ENCODE measurements around the gene RBM15.

The RBM15 gene

DNA sequence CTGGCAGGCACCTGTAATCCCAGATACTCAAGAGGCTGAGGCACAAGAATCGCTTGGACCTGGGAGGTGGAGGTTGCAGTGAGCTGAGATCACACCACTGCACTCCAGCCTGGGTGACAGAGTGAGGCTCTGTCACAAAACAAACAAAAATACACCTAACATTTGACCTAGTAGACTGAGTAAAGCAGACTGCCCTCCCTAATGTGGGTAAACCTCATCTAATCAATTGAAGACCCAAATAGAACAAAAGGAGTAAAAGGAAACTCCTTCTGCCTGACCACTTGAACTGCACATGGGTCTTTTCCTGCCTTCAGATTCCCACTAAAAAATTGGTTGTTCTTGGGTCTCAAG is 19.0 kb upstream of the RBM15 start:
- no peak for DNase-seq

DNA sequence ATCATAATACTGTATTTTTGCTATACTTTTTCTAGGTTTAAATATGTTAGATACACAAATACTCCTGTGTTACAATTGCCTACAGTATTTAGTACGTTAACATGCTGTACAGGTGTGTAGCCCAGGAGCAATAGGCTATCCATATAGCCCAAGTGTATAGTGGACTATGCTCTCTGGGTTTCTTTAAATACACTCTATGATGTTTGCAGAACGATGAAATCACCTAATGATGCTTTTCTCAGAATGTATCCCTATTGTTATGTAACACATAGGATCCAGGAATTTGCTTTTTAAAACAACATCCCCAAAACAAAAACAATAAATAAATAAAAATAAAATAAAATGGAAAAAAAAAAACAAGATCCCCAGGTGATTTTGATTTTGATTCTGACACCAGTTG is 18.1 kb upstream of the RBM15 start:
- no peak for DNase-seq

DNA sequence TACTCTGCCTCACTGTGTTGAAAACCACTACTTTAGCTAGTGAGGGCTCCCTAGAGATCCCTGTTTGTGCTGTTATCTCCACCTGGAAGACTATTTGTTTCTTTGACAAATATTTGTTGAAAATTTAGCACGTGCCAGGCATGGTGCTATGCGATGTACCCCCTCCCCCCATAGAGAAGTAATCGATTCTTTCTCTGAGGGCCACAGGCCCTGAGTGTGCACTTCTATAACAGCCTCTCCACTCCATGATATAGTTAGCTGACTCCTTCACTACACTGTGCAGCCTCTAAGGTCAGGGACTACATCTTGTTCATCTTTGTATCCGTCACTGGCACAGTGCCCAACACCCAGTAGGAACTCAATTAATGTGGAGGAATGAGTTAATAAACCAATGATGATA is 17.3 kb upstream of the RBM15 start:
- no peak for DNase-seq

DNA sequence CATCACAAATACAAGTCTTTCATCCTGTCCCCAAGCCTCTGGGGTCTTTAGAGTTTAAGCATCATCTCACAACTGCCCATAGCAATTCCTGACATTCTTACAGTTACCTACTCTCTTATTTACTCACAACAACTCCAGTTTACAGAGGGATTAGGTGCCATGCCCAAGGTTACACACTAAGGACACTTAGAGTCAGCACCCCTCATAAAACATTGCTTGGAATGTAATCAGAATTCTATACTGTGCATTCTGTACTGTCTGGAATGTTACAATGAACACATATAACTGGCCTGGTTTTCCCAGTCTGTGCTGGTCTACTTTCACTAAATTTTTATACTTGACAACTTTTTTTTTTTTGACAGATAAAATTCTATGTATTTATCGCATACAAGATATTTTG is 14.5 kb upstream of the RBM15 start:
- DNase-seq = no peak

DNA sequence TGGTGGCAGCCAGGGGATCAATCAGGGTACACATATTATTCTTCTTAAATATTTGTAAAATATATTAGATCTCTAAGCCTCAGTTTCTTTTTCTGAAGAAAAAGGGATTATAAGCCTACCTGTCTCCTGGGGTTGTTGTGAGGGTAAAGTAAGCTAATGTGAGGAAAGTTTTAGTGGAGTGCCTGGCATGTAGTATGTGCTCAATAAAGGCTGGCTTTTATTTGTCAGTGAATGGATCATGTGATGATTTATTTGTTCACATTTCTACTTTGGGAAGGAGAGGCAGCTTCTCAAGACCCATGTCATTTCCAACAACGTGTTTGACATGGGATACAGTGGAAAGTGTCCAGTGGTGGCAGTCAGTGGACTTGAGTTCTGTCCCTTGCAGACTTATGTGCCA is 12.4 kb upstream of the RBM15 start:
- no peak for DNase-seq

DNA sequence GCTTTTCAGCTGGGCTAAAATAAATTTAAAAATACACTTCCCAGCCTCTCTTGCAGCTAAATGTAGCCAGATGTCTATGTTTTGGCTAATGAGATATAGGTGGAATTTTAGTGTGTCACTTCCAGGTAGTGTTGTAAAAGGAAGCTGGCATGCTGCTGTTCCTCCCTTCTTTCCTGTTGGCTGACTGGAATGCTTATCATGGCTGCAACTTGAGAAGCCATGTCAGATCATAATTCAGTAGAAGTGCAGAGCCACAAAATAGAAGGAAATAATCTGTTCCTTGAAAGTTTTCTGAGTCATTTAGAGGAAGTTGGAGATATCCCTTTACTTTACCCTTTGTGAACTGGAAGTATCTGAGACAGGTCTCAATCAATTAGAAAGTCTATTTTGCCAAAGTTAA is 10.9 kb upstream of the RBM15 start:
- no peak for DNase-seq

DNA sequence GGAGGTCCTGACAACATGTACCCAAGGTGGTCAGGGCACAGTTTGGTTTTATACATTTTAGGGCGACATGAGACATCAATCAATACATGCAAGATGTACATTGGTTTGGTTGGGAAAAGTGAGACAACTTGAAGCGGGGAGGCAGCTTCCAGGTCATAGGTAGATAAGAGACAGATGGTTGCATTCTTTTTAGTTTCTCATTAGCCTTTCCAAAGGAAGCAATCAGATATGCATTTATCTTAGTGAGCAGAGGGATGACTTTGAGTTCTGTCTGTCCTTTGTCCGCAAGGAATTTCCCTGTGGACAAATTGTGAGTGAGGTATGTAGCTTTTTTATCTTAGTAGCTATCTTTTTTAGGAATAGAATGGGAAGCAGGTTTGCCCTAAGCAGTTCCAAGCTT is 10.5 kb upstream of the RBM15 start:
- no peak for DNase-seq

DNA sequence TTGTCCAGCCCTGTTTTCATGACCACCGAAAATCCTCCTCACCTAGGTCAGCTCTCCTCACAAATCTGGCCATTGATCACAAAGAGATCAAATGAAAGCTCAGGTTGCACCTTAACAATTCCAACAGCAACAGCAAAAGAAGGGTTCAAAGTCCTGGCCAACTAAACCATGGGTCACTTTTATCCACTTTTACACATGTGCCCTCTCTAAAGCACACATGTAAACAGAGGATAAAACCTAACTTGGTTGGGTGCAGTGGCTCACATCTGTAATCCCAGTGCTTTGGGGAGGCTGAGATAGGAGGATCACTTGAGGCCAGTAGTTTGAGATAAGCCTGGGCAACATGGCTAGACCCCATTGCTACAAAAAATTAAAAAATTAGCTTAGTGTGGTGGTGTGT is 3.9 kb upstream of the RBM15 start:
- DNase-seq = no peak

DNA sequence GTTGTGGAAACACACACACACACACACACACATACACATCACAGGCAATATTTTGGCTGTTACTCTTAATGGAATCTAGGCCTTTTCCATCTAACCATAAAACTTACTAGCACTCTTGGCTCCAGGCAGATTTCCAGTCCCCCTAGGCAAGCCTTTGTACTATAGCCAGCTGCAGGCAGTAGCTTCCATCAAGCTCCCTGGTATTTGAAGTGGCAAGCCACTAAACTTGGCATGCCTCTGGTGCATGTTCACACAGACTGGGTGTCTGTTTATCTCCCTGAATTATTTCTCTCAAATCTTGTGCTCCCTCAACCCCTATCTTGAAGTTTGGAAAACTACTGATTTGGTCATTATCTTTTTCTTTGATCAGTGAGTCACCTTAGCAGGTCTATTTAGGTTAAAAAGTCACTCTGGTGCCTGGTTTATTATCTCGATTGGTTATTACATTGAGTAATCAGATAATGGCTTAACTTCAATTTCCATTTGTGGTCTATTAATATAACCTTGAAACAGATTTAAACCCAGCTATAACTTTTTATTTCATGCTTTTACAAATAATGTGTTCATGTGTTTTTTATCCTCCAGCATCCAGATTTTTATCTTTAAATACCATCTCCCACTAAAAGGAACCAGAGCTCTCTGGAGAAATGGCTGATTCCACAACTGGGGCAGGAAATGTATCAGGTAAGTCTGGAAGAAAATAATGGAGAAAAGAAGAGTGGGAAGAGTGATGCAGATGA is 2.7 kb upstream of the RBM15 start:
- peak; percentile 28 for DNase-seq

DNA sequence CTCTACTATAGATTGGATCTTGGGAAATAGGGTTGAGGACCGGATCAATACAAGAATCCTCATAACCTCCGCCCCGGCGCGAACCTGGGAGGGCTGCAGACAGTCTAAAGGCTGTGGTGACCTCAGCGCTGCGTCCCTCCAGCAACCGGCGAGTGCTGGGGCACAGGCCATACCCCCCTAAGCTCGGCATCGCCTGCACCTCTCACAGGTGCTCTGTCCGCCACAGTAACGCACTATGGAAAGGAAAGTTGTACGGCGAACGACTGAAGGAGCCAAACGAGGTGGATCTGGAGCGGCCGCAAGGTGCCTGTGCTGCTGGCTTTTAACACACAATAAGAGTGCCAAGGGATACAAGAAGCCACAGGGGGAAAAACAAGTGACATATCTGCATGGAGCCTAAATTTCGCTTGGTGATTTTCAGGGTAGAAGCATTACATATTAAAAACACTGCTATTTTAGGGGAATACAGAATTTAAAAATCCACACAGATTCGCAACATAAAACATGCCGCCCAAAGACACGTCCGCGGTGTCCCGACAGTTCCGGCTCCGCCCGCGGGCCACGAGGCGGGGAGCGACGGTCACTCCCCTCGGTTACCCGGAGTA is 1.4 kb upstream of the RBM15 start:
- DNase-seq = peak; percentile 72

DNA sequence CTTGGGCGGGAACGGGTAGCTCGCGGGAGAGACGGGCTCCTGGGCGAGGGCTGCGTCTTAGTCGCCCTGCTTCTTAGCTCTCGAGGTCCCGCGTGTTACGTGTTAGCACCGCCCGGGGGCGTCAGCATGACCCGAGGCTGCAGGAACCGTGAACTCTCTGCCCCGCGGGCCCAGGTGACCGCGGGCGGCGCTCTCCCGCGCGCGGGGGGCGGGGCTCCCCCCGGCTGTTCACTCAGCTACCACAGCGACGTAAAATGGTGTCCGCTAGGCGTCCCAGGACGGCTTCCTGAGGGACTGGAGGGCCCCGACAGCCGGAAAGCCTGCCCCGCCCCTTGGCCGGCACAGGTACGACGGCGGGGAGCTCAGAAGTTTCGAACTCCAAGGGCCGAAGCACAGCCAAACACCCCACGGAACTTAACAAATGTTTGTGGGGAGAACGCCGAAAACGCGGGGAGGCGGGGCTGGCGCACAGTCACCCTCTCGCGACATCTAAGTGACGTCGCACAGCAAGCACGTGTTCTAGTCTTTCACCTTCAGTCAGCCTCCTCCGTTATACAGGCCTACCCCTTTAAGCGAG is 780 bp upstream of the RBM15 start:
- DNase-seq = peak; percentile 97

DNA sequence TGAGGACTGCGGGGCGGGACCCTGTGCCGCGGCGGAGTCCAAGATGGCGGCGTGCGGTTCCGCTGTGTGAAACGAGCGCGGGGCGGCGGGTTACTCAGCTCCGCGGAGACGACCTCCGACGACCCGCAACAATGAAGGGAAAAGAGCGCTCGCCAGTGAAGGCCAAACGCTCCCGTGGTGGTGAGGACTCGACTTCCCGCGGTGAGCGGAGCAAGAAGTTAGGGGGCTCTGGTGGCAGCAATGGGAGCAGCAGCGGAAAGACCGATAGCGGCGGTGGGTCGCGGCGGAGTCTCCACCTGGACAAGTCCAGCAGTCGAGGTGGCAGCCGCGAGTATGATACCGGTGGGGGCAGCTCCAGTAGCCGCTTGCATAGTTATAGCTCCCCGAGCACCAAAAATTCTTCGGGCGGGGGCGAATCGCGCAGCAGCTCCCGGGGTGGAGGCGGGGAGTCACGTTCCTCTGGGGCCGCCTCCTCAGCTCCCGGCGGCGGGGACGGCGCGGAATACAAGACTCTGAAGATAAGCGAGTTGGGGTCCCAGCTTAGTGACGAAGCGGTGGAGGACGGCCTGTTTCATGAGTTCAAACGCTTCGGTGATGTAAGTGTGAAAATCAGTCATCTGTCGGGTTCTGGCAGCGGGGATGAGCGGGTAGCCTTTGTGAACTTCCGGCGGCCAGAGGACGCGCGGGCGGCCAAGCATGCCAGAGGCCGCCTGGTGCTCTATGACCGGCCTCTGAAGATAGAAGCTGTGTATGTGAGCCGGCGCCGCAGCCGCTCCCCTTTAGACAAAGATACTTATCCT is 430 bp downstream of the RBM15 start:
- peak; percentile 68 for DNase-seq

DNA sequence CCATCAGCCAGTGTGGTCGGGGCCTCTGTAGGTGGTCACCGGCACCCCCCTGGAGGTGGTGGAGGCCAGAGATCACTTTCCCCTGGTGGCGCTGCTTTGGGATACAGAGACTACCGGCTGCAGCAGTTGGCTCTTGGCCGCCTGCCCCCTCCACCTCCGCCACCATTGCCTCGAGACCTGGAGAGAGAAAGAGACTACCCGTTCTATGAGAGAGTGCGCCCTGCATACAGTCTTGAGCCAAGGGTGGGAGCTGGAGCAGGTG is 961 bp downstream of the RBM15 start:
- peak; percentile 60 for DNase-seq

DNA sequence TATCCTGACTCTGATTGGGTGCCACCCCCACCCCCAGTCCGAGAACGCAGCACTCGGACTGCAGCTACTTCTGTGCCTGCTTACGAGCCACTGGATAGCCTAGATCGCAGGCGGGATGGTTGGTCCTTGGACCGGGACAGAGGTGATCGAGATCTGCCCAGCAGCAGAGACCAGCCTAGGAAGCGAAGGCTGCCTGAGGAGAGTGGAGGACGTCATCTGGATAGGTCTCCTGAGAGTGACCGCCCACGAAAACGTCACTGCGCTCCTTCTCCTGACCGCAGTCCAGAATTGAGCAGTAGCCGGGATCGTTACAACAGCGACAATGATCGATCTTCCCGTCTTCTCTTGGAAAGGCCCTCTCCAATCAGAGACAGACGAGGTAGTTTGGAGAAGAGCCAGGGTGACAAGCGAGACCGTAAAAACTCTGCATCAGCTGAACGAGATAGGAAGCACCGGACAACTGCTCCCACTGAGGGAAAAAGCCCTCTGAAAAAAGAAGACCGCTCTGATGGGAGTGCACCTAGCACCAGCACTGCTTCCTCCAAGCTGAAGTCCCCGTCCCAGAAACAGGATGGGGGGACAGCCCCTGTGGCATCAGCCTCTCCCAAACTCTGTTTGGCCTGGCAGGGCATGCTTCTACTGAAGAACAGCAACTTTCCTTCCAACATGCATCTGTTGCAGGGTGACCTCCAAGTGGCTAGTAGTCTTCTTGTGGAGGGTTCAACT is 2.1 kb downstream of the RBM15 start:
- peak; percentile 50 for DNase-seq

DNA sequence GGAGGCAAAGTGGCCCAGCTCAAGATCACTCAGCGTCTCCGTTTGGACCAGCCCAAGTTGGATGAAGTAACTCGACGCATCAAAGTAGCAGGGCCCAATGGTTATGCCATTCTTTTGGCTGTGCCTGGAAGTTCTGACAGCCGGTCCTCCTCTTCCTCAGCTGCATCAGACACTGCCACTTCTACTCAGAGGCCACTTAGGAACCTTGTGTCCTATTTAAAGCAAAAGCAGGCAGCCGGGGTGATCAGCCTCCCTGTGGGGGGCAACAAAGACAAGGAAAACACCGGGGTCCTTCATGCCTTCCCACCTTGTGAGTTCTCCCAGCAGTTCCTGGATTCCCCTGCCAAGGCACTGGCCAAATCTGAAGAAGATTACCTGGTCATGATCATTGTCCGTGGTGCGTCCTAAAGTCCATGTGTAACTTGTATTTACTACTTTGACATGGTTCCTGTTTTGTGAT is 2.7 kb downstream of the RBM15 start:
- DNase-seq = no peak

DNA sequence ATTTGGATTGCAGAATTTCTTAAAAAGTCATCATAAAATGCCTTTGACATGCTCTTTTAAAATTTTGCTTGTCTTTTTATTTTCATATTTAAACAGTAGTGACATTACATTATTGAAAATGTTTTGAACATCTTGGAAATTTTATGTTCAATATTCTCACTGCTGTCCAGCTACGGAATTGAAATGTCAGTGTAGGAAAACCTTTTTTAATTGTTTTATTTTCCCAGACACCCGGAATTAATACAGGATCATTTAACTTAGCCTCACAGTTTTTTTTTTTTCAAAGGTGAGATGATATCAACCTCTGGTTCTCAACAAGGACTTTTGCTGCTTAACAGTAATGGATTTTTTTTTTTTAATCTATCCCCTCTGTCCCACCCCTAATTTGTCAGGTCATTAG is 4.1 kb downstream of the RBM15 start:
- no peak for DNase-seq

DNA sequence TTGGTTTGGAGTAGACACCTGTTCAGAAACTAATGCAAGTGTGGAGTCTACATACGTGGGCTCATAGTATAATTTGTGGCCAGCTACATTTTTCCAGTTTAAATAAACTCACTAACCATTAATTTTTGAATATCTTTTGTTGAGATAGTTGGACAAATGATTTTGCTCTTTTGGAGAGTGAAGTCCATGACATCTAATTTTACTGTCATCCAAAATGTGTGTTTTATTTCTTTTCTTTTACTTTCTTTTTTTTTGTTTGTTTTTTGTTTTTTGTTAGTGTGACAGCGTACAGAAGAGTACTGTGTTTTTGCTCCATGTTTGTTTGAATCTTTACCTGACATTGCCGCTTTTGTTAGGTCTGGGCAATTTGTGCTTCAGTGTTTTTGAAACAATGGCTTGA is 5.0 kb downstream of the RBM15 start:
- no peak for DNase-seq

DNA sequence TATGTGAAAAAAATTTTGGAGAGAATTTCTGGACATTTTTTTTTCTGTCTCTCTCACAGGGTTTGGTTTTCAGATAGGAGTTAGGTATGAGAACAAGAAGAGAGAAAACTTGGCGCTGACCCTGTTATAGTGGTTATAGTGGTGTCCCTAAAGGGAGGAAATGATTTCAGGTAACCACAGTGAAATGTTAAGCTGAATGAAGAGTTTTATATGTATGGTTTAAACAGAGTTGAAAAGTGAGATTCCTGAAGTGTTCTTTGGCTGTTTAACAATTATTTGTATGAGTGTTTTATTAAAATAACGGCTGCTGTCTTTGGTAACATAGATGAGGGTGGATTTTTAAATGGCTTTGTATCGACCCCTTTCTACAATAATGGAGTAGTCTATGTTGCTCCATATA is 6.3 kb downstream of the RBM15 start:
- DNase-seq = no peak

DNA sequence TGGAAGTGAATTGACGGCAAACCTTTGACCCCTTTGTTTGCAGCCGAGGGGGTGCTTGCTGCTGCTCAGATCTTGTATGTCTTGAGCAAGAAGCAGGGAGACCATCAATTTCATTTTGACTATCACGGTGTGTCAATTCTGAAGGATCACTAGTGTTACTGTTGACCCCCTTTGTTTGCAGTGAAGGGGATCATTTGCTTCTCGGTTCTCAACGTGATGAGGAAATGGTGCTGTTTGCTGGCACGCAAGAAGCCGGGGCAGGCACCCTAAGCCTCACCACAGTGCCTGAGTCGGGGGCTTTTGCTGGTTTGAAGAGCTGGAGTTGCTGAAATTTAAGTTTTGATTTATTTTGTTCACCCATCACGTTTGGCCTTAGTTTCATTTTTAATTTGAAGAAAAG is 7.5 kb downstream of the RBM15 start:
- DNase-seq = no peak

DNA sequence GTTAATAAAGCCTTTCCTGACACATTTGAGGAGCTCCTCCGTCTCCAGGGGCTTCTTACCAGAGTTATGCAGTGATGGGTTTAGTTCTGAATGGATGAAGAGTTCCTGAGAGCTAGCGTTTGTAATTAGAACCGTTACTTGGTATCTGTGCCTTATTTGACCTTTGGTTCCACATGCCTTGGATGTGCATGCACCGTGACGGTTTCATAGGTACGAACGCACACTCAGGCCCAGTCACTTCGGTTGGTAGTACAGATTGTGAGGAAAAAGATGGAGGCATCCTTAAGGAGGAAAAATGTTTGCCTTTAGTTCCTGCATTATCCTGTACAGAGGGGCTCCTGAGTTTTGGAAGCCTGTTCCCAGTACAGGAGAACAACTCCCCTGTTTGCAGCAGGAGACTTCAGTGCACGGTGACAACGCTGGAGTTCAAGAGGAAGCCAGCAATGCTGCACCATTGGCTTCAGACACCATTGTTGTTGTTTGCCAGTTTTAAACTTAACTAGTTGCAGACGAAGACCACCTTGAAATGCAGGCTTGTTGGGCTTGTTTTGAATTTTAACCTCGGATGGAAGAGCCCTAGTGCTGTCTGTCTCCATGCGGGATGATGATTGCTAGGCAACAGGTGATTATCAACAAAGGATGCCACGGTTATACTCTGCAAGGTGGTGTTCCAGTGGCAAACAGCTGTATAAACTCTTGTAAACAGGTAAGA is 8.2 kb downstream of the RBM15 start:
- peak; percentile 26 for DNase-seq

DNA sequence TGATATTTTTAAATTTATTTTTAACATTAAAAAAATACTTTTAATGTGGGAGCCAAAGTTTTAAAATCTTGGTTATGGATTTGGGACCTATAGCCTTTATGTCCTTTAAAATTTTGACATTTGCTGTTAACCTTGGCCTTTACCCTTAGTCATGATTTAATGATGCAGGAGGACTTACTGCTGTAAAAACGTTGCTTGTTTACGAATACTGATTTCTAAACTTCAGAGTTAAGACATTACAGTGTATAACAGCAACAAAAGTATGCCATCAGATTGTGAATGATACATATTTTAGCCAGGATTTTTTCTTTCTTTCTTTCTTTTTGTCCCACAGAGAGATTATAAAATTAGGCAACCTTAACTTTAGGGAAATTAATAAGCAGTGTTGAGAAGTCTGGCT is 8.9 kb downstream of the RBM15 start:
- no peak for DNase-seq

DNA sequence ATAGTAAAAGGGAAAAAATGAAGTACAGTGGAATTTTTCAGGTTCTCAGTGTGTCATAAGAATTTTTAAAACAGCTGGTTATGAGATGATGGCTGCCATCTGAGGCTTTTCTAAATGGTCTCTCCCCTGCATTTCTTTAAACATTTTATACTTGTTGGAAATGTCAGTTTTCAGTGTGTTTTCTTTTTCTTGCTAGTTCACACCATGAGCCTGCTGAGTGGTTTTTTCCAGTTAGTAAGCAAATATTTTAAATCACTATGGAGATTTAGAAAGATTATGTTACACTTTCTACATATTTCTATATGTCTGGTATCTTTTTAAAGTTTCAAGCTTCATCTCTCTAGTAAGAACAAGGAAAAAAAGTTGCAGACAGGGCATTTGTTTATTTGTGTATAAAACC is 9.6 kb downstream of the RBM15 start:
- no peak for DNase-seq

DNA sequence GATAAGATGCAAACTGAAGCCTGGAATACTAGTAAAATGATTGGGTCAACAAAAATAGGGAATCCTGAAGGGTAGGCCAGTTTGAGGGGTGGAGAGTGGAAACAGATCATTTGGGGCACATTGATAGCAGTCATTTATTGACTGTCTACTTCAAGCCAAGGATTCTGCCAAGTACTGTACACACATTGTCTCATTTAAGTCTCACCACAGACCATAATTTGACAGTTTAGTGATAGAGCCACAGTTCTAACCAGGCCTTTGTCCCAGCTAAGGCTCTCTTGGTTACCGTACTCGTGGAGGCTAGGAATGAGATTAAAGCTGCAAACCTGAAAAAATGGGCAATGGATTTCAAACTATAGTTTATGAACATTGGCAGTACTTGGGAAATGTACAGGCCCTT is 11.2 kb downstream of the RBM15 start:
- no peak for DNase-seq

Measured in NCI-H82 (cell line).